ENCODE data around the gene PLEKHA5. TPM values are rescaled to one million over a fixed set of nuclear protein-coding genes. Genes with fewer than 3 reads are reported as not detected.

The PLEKHA5 gene
- total RNA-seq, 2 donors from 2014 or later, result 10.2 to 29.8 TPM

DNA sequence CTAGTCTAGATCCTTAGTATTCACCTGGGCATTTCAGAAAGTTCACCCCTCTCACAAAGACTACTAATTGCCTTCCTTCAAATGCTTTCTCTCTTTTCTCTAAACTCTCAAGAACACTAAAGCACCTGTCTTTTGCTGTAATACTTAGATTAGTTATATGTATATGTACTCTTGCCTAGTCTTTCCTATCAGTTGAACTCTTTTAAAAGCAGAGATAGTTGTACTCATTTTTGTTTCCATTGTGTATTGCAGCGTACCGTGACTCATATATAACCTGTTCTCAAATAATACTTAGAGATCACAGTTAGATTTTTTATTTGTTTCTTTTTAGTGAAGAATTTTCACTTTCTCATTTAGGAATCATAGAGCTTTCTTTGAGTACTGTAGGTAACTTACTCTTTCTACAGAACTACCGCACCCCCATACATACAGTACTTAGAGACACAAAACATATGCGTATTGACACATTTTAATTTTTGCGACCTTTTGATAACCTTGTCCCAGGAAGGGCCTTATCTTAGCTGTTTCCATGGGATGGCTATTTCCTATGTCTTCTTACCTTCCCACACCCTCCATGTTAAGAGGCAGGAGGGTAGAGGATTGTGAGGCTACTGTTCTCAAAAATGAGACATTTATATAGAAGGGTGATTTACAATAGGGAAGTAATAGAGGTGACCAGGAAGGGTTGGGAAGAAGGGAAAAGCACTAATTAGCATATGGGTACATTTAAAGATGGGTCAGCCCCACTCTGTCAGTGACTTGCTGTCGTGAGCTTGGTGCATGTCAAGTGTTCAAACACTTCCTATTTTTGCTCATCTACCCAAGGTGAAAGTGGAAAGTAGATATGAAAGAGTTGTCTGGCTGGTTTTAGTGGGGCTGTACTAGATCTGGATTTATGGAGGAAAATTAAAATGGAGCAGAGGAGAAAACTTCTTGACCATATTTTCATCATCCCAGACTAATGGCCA lies 74.3 kb downstream of the PLEKHA5 start:
- WGBS, 2 donors, result 82 to 90% methylated on average over 6 of the region's 6 CpGs
- Histone ChIP-seq H3K27ac (no peak overlapping the region), H3K9me3 (no peaks in the 10 kb centered on the region), H3K4me1 (no peaks in the 10 kb centered on the region), H3K4me3 (no peak overlapping the region), H3K36me3 (replicated peaks in 1 of 2; ENCODE audit: insufficient read depth in 1 of 2, low read depth in 2 of 2) (no peaks in the 10 kb centered on the region), H3K27me3 (no peaks in the 10 kb centered on the region)
- DNase-seq (no peak), ATAC-seq (no peak)
- intact Hi-C loops (cut with DNase I), result no loop called here
- no peak for TF ChIP-seq POLR2A (IDR thresholded peaks at IDR 0.05)
- TF ChIP-seq, protein P1, sequence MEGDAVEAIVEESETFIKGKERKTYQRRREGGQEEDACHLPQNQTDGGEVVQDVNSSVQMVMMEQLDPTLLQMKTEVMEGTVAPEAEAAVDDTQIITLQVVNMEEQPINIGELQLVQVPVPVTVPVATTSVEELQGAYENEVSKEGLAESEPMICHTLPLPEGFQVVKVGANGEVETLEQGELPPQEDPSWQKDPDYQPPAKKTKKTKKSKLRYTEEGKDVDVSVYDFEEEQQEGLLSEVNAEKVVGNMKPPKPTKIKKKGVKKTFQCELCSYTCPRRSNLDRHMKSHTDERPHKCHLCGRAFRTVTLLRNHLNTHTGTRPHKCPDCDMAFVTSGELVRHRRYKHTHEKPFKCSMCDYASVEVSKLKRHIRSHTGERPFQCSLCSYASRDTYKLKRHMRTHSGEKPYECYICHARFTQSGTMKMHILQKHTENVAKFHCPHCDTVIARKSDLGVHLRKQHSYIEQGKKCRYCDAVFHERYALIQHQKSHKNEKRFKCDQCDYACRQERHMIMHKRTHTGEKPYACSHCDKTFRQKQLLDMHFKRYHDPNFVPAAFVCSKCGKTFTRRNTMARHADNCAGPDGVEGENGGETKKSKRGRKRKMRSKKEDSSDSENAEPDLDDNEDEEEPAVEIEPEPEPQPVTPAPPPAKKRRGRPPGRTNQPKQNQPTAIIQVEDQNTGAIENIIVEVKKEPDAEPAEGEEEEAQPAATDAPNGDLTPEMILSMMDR (IDR thresholded peaks at IDR 0.05), result no peak

DNA sequence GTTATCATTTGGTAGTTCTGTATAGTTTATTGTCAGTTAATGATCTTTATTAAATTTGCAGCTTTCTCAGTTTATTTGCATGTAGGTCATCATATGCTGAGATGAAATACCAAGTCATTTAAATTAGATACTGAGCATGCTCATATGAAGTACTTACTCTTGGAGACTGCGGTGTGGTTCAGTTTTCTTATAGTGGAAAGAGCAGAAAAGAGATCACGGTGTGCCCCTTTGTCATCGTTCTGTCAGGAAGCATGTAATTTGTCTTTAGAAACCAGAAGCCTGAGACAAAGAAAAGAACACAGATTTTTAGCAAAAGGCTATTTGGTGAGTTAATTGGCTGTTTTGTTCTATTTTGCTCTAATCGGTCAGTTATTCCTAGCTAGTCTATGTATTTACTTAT lies 75.6 kb downstream of the PLEKHA5 start:
- no peaks in the 10 kb centered on the region for H3K36me3 ChIP-seq (replicated peaks in 1 of 2; ENCODE audit: insufficient read depth in 1 of 2, low read depth in 2 of 2)
- H3K4me1 ChIP-seq, result no peaks in the 10 kb centered on the region
- DNase-seq (no peak), ATAC-seq (no peak)
- no peak overlapping the region for H3K4me3 ChIP-seq
- H3K27me3 ChIP-seq, result no peaks in the 10 kb centered on the region
- H3K27ac ChIP-seq, result no peak overlapping the region
- no peak for TF ChIP-seq POLR2A (IDR thresholded peaks at IDR 0.05)
- TF ChIP-seq, protein P1 (IDR thresholded peaks at IDR 0.05), result no peak
- intact Hi-C loops (cut with DNase I), result no loop called here
- 84 to 86% methylated on average over 4 of the region's 4 CpGs for WGBS, 2 donors
- H3K9me3 ChIP-seq, result no peaks in the 10 kb centered on the region

DNA sequence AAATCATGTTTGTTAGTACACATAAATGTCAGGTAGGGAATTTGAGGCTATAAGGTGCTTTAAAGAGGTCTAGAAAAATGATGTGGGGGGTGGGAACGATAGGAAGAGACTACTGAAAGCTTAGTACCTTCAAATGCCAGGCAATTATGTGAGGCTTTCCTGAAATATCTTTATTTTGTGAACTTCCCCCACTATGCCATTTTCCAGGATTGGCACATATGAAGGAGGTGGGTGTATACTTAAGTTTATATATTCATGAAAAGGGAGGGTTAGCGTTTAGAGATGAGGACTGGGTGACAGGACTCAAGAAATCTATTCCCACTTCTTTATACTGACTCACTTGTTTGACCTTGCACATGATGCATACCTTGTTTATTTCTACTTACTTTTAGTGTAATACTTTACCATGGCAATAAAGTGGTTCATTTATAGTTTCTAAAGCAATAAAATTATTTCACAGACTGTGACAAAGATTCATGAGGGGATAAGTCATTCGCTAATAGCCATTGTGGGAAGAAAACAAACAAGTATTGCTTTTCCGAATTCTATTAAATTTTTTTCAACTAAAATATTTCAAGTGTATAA lies 77.1 kb downstream of the PLEKHA5 start:
- no peak for ATAC-seq
- Histone ChIP-seq H3K4me1 (no peaks in the 10 kb centered on the region), H3K36me3 (replicated peaks in 1 of 2; ENCODE audit: insufficient read depth in 1 of 2, low read depth in 2 of 2) (no peaks in the 10 kb centered on the region), H3K9me3 (no peaks in the 10 kb centered on the region), H3K27me3 (no peaks in the 10 kb centered on the region), H3K4me3 (no peak overlapping the region), H3K27ac (no peak overlapping the region)
- intact Hi-C loops (cut with DNase I), result no loop called here
- DNase-seq, result no peak
- 87 to 92% methylated on average over 4 of the region's 4 CpGs for WGBS, 2 donors
- TF ChIP-seq, protein P1 (IDR thresholded peaks at IDR 0.05), result no peak
- no peak for TF ChIP-seq POLR2A (IDR thresholded peaks at IDR 0.05)

DNA sequence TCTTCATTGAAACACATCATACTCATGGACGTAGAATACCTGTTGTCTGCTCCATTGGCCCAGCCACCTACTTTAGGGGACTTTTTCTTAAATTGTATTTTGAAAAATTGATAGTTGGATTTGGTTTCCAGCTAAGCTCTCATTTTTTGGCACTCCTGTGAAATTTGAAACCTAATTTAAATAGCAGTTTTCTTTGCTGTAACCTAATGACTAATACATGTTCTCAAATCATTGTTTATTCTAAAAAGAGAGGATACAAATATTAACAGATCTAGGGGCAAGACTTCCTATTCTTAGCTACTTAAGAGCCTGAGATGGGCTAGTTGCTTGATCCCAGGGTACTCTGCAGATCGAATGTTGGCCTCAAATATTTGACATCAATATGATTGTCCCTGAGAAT lies 78.9 kb downstream of the PLEKHA5 start:
- intact Hi-C loops (cut with DNase I), result no loop called here
- WGBS, 2 donors, result 35 to 39% methylated on average over 2 of the region's 2 CpGs
- Histone ChIP-seq H3K27ac (no peak overlapping the region), H3K9me3 (no peaks in the 10 kb centered on the region), H3K27me3 (no peaks in the 10 kb centered on the region), H3K4me1 (no peaks in the 10 kb centered on the region), H3K4me3 (no peak overlapping the region), H3K36me3 (replicated peaks in 1 of 2; ENCODE audit: insufficient read depth in 1 of 2, low read depth in 2 of 2) (no peaks in the 10 kb centered on the region)
- ATAC-seq (no peak), DNase-seq (no peak)
- TF ChIP-seq, protein P1 (IDR thresholded peaks at IDR 0.05), result no peak
- no peak for TF ChIP-seq POLR2A (IDR thresholded peaks at IDR 0.05)

Measured in body of pancreas (tissue), 4 donors.